NCI-H1436 (cell line): ENCODE measurements around the gene ERC2.
"Not testable (repeated sequence)": the region's sequence is repeated elsewhere in the genome, so short reads cannot be mapped to it uniquely, and the experiment has no call there.

Source experiments
- DNase-seq: peaks from one replicate; lab custom pipeline; 2025; lab: John Stamatoyannopoulos, UW

Gene ERC2

DNA sequence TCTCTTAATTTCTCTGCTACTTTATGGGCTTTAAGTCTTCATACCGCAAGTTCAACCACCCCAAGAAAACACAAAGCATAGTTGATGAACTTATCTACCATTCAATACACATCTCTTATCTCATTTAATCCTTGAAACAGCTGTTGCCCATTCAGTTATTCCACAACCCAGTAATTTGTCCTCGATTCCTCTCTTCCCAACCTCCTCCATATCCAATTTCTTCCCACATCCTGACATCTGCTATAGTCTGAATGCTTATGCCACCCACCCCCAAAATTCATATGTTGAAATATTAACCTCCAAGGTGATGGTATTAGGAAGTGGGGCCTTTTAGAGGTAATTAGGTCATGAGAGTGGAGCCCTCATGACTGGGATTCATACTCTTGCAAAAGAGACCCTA, 345.4 kb downstream of the ERC2 start:
- no peak for DNase-seq

DNA sequence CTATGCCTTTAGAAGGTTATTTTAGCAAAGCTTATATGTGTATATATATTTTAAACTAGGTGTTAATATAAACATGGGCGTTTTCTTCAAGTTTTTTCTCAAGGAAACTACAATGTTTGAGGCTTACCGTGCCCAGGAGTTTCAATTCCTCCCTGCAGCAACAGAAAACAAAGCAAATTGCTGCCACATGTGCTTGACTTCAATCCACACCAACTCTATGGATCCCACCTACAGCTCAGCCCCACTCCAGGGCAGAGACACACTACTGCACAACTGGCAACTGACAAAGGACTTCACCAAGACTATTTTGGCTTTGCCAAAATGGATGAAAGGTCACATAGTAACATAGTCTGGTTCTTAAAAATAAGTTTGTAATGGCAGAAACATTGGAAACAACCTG, 346.6 kb downstream of the ERC2 start:
- DNase-seq: no peak

DNA sequence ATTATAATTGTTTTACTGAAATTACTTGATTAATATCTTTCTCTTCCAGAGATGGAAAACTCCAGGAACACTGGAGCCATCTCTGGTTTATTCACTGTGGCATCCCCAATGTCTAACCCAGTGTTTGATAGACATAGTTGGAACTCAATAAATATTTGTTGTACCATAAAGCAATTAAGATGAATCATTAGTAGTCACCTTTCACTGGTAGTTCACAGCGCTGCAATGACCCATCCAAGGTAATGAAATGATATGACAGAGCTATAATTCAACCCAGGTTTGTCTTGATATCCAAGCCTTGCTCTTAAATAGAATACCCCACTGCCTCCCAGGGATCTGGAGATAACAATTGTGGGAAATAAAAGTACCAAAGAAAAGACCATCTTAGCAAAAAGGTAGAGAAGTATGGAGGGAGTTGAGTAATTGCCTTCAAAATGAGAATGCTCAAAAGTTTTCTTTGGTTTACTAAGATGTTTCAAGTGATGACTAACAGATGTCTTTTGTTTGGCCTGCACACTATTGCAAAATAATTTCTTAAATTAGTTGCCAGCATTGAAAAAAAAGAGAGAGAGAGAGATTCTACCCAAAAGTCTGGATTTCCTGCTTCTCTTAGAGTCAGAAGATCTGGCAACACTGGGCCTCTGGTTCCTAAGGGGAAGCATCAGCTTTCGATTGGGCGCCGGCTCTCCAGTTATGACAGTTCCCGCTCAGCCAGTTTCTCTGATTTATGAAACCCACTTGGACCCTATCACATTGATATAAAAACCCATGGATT, 348.5 kb downstream of the ERC2 start:
- DNase-seq: no peak

DNA sequence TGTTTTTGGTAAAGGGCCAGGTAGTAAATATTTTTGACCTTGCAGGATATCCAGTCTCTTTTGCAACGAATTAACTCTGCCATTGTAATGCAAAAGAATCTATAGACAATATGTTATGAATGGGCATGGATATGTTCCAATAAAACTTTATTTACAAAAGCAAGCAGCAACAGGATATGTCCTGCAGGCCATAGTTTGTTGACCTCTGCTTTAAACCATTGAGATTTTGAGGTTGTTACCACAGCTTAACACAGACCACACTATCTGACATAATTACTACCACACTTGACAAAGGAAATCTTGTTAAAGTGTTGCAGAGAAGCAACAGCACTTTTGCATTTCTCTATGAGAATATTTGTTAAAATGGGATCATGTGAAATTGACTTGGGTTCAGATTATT, 349.3 kb downstream of the ERC2 start:
- DNase-seq: no peak

DNA sequence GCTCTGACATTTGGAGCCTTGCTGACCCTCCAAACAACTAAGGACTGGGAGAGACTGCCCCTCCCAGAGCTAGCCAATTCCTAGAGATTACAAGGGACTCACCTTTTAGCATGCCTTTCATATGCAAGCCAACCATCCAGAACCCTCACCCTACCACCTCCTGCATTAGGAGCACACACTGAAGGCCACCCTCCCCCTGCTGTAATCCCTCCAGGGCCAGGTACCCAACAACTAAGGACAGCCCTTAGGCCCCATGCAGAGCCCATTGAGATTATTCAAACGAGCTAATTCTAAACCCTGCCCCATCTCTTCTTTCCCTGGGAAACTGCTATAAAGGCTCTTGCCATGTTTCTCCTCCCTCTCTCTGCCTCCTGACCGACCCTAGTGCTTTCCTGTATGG, 352.6 kb downstream of the ERC2 start:
- DNase-seq: no peak

DNA sequence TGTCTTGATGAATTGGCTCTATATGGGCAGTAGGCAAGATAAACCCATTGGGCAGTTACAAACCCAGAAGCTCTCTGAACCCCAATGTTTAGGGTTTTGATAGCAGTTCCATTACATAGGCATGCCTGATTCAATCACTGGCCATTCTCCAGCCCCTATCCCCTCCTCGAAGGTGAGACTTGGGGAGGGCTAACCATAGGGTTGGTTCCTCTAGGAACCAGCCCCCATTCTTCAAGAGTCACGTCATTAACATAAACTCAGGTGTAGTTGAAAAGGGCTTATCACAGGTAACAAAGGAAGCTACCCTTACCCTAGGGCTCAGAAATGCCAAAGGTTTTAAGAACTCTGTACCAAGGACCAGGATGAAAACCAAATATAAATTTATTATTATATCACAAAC, 353.1 kb downstream of the ERC2 start:
- DNase-seq: no peak

DNA sequence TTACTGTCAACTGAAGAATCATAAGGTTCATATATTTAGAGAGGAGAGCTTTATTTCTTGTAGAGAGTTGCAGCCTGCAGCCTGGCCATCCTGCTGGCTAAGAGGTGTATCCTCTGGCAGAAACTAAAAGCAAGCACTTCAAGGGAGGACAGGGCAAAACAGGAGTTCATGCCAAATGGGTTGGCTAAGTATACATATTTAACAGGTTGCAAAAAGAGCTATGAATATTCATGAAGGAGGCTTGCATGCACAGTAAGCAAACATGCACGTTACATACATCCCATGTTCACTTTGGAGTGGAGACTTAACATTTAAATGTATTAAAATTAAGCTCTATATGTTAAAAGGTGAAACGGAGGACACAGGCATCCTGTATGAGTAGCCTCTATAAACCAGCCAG, 354.4 kb downstream of the ERC2 start:
- DNase-seq: no peak

DNA sequence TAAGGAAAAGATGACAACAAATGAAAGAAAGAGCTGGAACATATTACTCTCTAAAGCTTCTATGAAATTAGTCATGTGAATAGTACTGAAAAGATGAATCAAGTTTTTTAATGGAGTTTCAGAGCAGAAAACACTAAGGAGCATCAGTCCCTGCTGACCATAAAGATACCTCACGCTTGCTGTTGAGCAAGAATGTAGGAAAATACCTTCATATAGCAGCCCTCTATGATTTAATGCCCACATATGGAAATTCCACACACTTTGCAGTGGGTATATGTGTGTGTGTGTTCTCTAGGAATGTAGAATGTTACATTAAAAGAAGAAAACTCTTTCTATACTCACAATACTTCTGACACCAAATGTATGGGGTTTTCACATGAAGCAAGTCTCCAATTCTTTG, 355.0 kb downstream of the ERC2 start:
- no peak for DNase-seq

DNA sequence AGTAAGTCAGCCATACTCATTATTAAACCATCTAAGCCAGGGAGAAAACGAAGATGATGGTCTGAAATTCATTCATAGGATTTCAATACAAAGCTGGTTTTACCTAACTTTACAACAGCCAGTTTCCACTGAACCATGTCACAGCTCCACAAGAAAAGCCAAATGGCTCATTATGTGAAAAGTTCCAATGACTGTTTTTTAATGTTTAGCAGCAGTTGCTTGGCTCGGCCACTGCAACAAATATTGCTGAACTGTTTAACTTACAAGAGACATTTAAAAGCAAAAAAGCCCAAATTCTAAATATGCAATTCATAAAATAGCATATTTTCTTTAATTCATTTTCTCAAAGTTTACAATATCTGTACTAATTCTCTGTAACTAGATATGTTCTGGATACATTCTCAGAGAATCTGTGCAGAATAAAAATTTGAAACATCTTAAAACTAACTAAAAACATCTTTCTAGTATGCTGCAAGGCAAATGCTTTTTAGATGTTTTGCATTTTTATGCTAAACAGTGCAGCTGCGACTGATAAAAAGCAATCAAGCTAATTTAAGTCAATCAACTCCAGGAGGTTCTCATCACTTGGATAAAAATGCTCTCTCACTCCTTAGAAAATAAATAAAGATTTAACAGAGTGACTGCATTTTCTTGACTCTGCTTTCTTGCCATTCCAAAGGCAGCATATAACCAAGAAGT, 356.5 kb downstream of the ERC2 start:
- no peak for DNase-seq

DNA sequence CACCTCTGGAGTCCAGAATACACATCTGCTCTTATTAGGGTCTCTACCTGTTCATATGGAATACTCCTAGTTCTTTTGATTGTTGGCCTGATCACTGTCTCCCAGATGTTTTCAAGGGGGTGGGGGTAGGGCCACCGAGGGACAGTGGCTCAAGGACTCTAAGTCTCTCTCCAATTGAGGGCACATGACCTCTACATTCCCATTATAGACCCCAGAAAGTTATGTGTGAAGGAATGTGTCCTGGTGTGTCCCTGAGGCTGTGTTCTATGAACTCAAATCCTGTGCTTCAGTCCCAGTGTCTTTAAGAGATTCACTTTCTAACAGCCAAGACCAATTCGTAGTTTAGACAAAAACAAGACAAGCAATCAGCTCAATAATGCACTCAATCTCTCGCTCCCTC, 357.4 kb downstream of the ERC2 start:
- DNase-seq: no peak

DNA sequence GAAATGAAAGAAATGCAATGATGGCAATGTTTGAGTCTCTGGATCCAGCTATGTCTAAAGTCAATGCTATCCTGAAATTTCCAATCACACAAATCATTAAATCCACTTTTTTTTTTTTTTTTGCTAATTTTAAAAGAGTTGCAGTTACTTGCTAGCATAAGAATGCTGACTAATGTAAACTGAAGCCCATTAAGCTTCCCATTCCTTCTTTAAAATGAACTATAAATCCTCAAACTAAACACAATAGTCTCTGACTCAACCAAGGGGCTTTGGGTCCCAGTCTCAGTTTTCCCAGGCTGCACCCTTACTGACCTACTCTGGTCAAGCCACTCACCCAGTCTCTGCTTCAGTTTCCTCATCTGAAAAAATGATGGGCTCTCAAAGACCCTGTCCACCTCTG, 361.1 kb downstream of the ERC2 start:
- no peak for DNase-seq

DNA sequence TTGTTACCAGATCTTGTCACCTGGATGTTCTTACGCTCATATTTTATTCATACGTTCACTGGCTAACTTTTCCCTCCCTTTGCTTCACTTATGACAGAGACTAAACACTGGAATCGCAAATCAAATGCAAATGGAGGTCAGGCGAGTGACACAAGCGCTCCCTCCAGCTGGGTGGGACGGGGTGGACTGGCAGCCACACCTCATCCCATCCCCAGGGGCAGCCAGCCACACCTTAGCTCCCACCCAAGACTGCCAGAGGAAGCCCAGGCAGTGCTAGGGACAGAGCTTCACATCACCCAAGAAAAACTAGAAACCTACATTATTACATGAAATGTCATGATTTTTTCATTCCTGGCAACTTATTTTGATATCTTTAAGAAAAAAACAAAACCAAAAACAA, 366.2 kb downstream of the ERC2 start:
- no peak for DNase-seq

DNA sequence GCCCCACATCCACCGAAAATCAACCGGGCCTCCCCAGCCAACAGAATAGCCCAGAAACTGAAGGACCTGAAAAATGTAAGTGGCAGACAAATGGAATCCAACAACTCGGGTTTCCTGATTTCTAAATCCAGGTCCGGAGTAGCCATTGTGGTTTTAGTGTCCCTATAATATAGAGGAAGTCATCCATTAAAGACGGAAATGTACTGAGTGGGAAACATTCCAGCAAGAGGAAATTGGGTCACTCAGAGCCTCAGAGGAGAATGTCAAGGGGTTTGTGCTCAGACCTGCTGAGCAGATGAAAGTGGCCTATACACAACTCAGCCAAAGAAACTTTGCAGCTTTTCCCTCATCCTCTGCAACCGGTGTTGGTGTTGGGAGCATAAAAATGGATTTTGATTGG, 366.7 kb downstream of the ERC2 start:
- no peak for DNase-seq

DNA sequence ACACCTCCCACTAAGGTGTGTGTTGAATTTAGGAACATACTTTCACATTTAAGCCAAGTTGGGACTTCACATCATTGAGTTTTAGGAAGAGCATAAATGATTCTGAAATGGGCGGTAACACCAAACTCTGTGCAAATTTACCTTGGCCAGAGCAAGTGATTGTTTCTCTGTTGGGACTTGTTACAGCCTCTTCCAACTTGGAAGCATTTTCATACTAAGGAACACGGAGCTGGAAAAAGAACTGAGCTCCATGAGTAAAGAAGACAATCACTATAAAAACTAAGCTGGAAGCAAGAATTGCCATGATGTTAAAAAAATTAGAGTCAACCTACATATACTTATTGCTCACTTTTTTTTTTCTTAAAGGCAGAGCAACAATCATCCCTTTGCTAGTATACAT, 371.3 kb downstream of the ERC2 start:
- no peak for DNase-seq

DNA sequence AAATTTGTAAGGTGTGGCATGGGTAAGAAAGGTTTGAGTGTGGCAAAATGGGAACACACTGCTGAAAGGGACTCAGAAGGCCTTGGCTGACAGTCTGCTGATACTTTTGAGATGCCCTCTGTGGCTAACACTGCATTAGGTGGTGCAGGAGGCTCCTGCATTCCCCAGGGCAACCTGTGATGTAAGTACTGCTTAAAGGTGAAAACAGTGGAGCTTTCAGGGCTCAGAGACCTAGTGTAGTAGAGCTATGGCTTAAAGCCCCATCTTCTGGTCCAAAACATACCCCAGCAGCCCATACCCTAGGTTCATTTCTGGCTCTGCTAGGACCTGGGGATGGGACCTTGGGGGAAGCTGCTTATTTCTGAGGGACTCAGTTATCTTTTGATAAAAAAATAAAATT, 374.1 kb downstream of the ERC2 start:
- no peak for DNase-seq

DNA sequence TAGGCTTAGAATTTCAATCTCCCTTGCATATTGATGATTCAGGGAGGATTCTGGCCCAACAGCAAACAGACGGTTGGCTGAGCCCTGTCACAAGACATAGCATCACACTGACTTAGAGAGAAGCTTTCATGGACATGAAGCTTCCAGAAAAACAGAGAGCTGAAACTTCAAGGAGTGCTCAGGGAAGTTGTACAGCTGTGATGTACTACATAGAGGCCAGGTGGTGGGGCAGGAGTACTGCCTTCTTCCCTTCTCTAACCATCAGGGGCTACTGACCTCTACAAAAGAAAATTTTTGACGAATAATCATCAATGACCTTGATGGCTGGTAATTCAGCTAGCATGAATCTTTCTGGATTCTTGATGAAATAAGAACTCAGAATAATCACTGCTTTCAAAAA, 378.5 kb downstream of the ERC2 start:
- no peak for DNase-seq

DNA sequence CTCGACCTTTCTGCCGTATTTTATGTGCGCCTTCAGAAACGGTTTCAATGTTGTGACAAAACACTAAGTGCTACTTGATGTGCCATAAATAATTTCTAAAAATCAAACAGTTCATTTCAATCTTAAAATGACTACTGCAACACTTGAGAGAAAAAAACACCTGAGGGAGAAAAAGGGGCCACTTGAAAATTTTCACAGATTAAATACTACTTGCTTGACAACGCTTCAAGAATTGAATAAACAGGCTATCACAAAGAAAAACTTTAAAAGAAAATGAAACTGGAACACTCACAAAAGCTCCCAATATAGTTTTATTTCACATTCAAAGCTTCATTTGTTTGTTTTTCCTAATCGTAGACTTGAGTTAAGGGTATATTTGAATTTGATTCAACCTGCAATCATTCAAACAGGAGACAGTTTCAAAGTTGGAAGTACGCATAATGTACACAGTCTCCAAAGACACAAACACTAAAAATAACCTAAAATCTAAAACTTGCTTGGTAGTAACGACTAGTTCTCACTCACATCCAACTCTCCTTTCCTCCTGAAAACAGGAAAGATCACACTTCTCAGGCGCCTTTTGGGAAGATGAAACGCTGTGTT, 380.7 kb downstream of the ERC2 start:
- no peak for DNase-seq

DNA sequence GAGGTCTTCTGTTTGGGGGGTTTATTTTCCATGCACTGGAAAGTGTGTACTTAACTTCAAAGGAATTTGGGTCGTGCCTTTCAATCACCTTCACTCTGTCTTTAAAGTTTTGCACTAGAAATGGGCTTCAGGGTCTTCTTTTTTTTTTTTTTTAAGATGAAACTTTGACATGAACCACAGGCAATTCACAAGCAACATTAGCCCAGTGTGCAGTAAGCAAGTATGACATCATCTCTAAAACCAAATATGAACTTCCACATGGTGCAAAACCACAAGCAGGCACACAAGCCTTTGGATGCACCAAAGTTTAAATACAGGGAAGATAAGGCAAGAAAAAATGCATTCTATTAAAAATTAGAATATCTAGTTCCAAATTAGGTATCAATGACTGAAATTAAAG, 381.9 kb downstream of the ERC2 start:
- DNase-seq: no peak

DNA sequence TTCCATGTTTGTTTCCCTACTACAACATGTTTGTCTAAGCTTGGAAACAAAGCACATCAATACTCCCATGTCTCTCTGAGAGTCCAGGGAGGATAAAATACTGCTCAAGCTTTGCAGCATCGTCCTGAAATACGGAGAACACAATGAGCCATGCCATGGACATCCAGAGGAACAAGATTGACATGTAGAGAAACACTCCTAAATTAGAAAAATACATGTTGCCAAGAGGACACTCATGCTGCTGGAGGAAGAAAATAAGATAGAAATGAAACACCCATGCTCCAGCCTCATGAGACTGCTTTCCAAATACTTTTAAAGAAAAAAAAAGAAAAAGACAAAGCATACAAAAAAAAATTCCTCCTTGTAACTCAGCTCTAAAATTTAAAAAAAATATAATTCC, 387.0 kb downstream of the ERC2 start:
- no peak for DNase-seq

DNA sequence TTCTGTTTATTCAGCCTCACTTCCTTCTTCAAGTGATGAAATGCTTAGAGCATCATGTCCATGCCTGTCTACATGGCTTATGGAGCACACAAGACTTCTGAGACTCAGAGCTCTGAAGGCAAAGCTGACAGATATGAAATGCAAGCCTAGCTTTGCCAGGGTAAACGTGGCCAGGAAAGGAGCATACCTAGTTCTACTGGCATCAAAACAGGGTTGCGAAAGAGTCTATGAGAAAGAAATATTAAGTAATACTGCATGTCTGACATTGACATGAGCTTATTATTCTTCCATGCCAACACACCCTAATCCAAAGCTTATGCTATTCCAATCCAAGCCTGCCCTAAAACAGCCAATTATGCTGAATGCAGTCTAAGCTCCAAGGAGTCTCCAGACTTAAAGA, 391.5 kb downstream of the ERC2 start:
- DNase-seq: no peak

DNA sequence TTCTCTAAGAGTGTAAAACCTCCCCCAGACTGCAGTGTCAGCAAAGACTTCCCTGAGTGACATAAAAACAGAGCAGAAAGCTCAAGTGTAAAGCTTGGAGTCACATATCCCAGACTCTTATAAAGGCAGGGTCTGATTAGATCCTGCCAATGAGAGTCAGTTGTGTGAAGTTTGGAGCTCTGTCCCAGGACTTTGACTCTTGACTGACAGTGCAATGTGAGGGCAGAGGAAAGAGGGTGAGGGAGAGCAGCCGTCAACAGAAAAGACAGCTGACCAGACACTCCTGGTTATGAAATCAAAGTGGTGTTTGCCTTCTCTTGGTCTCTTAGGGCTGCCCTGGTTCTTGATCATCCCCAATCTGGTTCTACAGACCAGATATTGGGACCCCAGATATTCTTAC, 393.2 kb downstream of the ERC2 start:
- DNase-seq: no peak

DNA sequence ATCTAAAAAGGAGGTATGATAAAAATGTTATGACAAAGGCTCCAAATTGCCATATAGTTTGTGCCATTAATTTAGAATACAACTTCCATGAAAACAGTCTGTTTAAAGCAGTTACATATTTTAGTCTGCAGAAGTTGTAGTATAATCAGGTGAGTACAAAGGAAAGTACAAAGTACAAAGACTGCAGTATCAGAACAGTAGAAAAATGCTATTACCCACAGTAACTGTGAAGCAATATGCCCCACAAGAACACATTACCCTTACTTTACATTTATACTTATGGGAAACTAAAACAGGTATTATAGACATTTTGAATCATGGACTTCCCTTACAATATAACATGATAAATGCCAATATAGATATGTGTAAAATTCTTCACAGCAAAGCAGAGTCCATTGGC, 398.5 kb downstream of the ERC2 start:
- DNase-seq: no peak

DNA sequence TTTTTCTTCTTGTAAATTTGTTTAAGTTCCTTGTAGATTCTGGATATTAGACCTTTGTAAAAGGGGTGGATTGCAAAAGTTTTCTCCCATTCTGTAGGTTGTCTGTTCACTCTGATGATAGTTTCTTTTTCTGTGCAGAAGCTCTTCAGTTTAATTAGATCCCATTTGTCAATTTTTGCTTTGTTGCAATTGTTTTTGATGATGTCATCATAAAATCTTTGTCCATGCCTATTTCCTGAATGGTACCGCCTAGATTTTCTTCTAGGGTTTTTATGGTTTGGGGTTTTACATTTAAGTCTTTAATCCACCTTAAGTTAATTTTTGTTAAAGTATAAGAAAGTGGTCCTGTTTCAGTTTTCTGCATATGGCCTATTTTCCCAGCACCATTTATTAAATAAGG, 401.9 kb downstream of the ERC2 start:
- DNase-seq: not testable (repeated sequence)

DNA sequence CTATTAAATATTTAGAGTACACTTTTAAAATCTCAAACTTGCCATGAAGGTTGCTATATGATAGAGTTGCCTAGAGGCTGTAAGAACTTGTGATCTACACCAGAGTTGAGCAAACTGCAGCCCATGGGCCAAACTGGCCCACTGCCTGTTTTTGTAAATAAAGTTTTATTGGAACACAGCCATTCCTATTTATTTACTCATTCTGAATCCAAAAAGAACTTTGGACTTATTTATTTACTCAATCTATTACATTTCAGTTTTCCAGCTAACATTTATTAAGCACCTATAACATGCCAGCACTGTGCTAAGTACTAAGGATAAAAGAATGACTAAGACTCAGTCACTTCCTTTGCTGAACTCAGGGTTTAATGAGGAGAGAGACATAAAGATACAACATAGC, 403.6 kb downstream of the ERC2 start:
- no peak for DNase-seq
